ENCODE measurements around the gene LUM.
A peak's percentile ranks its signal among the peaks of the same experiment; 100 is the strongest.

The LUM gene

GRCh38 chr12:91111366-91112325, at the start of gene LUM:
TSS of gene LUM (minus strand) at chr12:91111494. CDS start at chr12:91108979, 2,515 bp downstream.
- DNase-seq (ENCODE audit: low read depth) = peak; percentile 75

- DNase-seq (ENCODE audit: low read depth) = no peak
These were observed 49.7 kb upstream of the LUM start for GRCh38 chr12:91161009-91161408.

- no peak for DNase-seq (ENCODE audit: low read depth)
These were observed 44.7 kb upstream of the LUM start for GRCh38 chr12:91155990-91156389.

- DNase-seq (ENCODE audit: low read depth) = no peak
These were observed 42.8 kb upstream of the LUM start for GRCh38 chr12:91154131-91154530.

- peak; percentile 47 for DNase-seq (ENCODE audit: low read depth)
These were observed 32.8 kb upstream of the LUM start for GRCh38 chr12:91144053-91144452.

GRCh38 chr12:91143206-91143605, 31.9 kb upstream of the LUM start:
- DNase-seq (ENCODE audit: low read depth) = no peak

- peak; percentile 74 for DNase-seq (ENCODE audit: low read depth)
These were observed 30.9 kb upstream of the LUM start for GRCh38 chr12:91142221-91142631.

- peak; percentile 94 for DNase-seq (ENCODE audit: low read depth)
These were observed 29.0 kb upstream of the LUM start for GRCh38 chr12:91140026-91140931.

- DNase-seq (ENCODE audit: low read depth) = no peak
These were observed 28.0 kb upstream of the LUM start for GRCh38 chr12:91139286-91139685.

GRCh38 chr12:91138337-91138920, 27.1 kb upstream of the LUM start:
- DNase-seq (ENCODE audit: low read depth) = no peak

- DNase-seq (ENCODE audit: low read depth) = peak; percentile 88
These were observed 22.6 kb upstream of the LUM start for GRCh38 chr12:91133871-91134270.

GRCh38 chr12:91129662-91130362, 18.5 kb upstream of the LUM start:
- no peak for DNase-seq (ENCODE audit: low read depth)

GRCh38 chr12:91127751-91128150, 16.5 kb upstream of the LUM start:
- DNase-seq (ENCODE audit: low read depth) = peak; percentile 56

GRCh38 chr12:91127306-91127705, 16.0 kb upstream of the LUM start:
- DNase-seq (ENCODE audit: low read depth) = no peak

- no peak for DNase-seq (ENCODE audit: low read depth)
These were observed 15.2 kb upstream of the LUM start for GRCh38 chr12:91126516-91126915.

GRCh38 chr12:91123236-91123916, 12.1 kb upstream of the LUM start:
- no peak for DNase-seq (ENCODE audit: low read depth)

- no peak for DNase-seq (ENCODE audit: low read depth)
These were observed 9.5 kb upstream of the LUM start for GRCh38 chr12:91120781-91121180.

GRCh38 chr12:91119089-91119488, 7.8 kb upstream of the LUM start:
- DNase-seq (ENCODE audit: low read depth) = no peak

- DNase-seq (ENCODE audit: low read depth) = no peak
These were observed 2.3 kb upstream of the LUM start for GRCh38 chr12:91113621-91114020.

- DNase-seq (ENCODE audit: low read depth) = no peak
These were observed 876 bp downstream of the LUM start for GRCh38 chr12:91110311-91110924.
